ENCODE measurements around the gene PCDHGA3. TPM values are rescaled to one million over a fixed set of nuclear protein-coding genes. Genes with fewer than 3 reads are reported as not detected.
A peak's percentile ranks its signal among the peaks of the same experiment; 100 is the strongest.
"Not testable (repeated sequence)": the region's sequence is repeated elsewhere in the genome, so short reads cannot be mapped to it uniquely, and the experiment has no call there.

PCDHGA3 gene
- total RNA-seq, 2 experiments from 2014 or later, result not detected

- H3K4me3 ChIP-seq (ENCODE audit: low read length), result peak within 1 kb of the TSS; percentile 1
- Mint-ChIP-seq H3K9me3 (peaks cover 17% of the 10 kb centered on the region), H3K27ac (no peak within 1 kb of the TSS), H3K36me3 (ENCODE audit: low read depth) (peaks cover 34% of the 10 kb centered on the region), H3K4me1 (ENCODE audit: low read depth) (peaks cover 11% of the 10 kb centered on the region), H3K27me3 (peaks cover 81% of the 10 kb centered on the region), H3K4me3 (no peak within 1 kb of the TSS)
- H3K36me3 ChIP-seq (ENCODE audit: insufficient read depth, low read length), result no peaks in the 10 kb centered on the region
- H3K27ac ChIP-seq (ENCODE audit: low read depth in 1 of 2, low read length in 2 of 2), result no peak within 1 kb of the TSS
- peaks cover 8% of the 10 kb centered on the region for H3K4me1 ChIP-seq (ENCODE audit: insufficient read depth, low read length)
- POLR2A ChIA-PET, result no interaction called here
- peaks cover 49 to 56% of the 10 kb centered on the region in 2 experiments for H3K9me3 ChIP-seq (ENCODE audit: control insufficient read depth in 1 of 2, insufficient read depth in 1 of 2, low read length in 2 of 2)
- CTCF ChIA-PET, result interaction anchor here (1.1 to 1.3 kb wide), 2 partner anchors 38 to 147 kb away, joined by 3 read pairs; partner anchors contain the start of gene PCDHGA10
- H3K27me3 ChIP-seq (ENCODE audit: control insufficient read depth in 1 of 2, insufficient read depth in 2 of 2, low read length in 2 of 2), result peaks cover 58 to 69% of the 10 kb centered on the region in 2 experiments
- TF ChIP-seq CTCF (IDR thresholded peaks at IDR 0.05), result no peak
- DNase-seq (peak in 2 of 14 experiments; percentile 9 to 22), ATAC-seq (ENCODE audit: poor library complexity) (no peak)
- intact Hi-C loops (cut with DNase I, micrococcal nuclease), result no loop called here
These were observed 30.2 kb downstream of the PCDHGA3 start, which contains the start of gene PCDHGA6 for GRCh38 chr5:141373673-141374317. TSS of gene PCDHGA6 (plus strand) at chr5:141373891. CDS start at chr5:141374084, 193 bp downstream.

- no peak overlapping the region for H3K27ac Mint-ChIP-seq
- POLR2A ChIA-PET, result no interaction called here
- CTCF ChIA-PET, result interaction anchor here (1.1 to 1.3 kb wide), 2 partner anchors 37 to 146 kb away, joined by 3 read pairs; partner anchors contain the start of gene PCDHGA10
- H3K36me3 ChIP-seq (ENCODE audit: insufficient read depth, low read length), result no peaks in the 10 kb centered on the region
- DNase-seq (no peak), ATAC-seq (ENCODE audit: poor library complexity) (no peak)
- peaks cover 8% of the 10 kb centered on the region for H3K4me1 ChIP-seq (ENCODE audit: insufficient read depth, low read length)
- peaks cover 10% of the 10 kb centered on the region for H3K4me1 Mint-ChIP-seq (ENCODE audit: low read depth)
- no peak overlapping the region for H3K4me3 Mint-ChIP-seq
- peaks cover 49 to 56% of the 10 kb centered on the region in 2 experiments for H3K9me3 ChIP-seq (ENCODE audit: control insufficient read depth in 1 of 2, insufficient read depth in 1 of 2, low read length in 2 of 2)
- intact Hi-C loops (cut with DNase I, micrococcal nuclease), result no loop called here
- H3K27ac ChIP-seq (ENCODE audit: low read depth in 1 of 2, low read length in 2 of 2), result no peak overlapping the region
- peaks cover 81% of the 10 kb centered on the region for H3K27me3 Mint-ChIP-seq
- H3K4me3 ChIP-seq (ENCODE audit: low read length), result no peak overlapping the region
- peaks cover 16% of the 10 kb centered on the region for H3K9me3 Mint-ChIP-seq
- peaks cover 42% of the 10 kb centered on the region for H3K36me3 Mint-ChIP-seq (ENCODE audit: low read depth)
- peaks cover 52 to 63% of the 10 kb centered on the region in 2 experiments for H3K27me3 ChIP-seq (ENCODE audit: control insufficient read depth in 1 of 2, insufficient read depth in 2 of 2, low read length in 2 of 2)
- TF ChIP-seq CTCF (IDR thresholded peaks at IDR 0.05), result no peak
These were observed 31.0 kb downstream of the PCDHGA3 start for GRCh38 chr5:141374627-141375026.

- H3K4me1 Mint-ChIP-seq (ENCODE audit: low read depth); H3K27ac Mint-ChIP-seq; POLR2A ChIA-PET; H3K27ac ChIP-seq (ENCODE audit: low read depth in 1 of 2, low read length in 2 of 2); H3K36me3 ChIP-seq (ENCODE audit: insufficient read depth, low read length); CTCF ChIA-PET; H3K4me3 Mint-ChIP-seq; H3K4me3 ChIP-seq (ENCODE audit: low read length); DNase-seq; ATAC-seq (ENCODE audit: poor library complexity); intact Hi-C loops (cut with DNase I, micrococcal nuclease); H3K4me1 ChIP-seq (ENCODE audit: insufficient read depth, low read length): not testable (repeated sequence)
- peaks cover 80% of the 10 kb centered on the region for H3K27me3 Mint-ChIP-seq
- Histone ChIP-seq H3K9me3 (ENCODE audit: control insufficient read depth in 1 of 2, insufficient read depth in 1 of 2, low read length in 2 of 2) (peaks cover 48 to 51% of the 10 kb centered on the region in 2 experiments), H3K27me3 (ENCODE audit: control insufficient read depth in 1 of 2, insufficient read depth in 2 of 2, low read length in 2 of 2) (peaks cover 54 to 55% of the 10 kb centered on the region in 2 experiments)
- H3K9me3 Mint-ChIP-seq, result peaks cover 10% of the 10 kb centered on the region
- peaks cover 35% of the 10 kb centered on the region for H3K36me3 Mint-ChIP-seq (ENCODE audit: low read depth)
These were observed 32.0 kb downstream of the PCDHGA3 start for GRCh38 chr5:141375444-141376155.

All from CD4-positive, alpha-beta T cell (primary cell).